HPDE6-E6E7 (cell line): Measurements from ENCODE around the gene RFPL1.
"Not testable (repeated sequence)": the region's sequence is repeated elsewhere in the genome, so short reads cannot be mapped to it uniquely, and the experiment has no call there.

Source experiments
- DNase-seq: peaks from one replicate; pipeline ENCODE4 v3.0.0; 2011; ENCODE audit warnings: missing footprints; ENCODE audit errors: extremely low spot score

RFPL1 gene

GRCh38 chr22:29438283-29438682, at the start of gene RFPL1:
TSS of gene RFPL1 (plus strand) at chr22:29438583.
- not testable (repeated sequence) for DNase-seq

GRCh38 chr22:29388759-29389090, 49.7 kb upstream of the RFPL1 start:
- no peak for DNase-seq

- DNase-seq: no peak
Observed at GRCh38 chr22:29390270-29390669, 48.1 kb upstream of the RFPL1 start.

- DNase-seq: no peak
Observed at GRCh38 chr22:29391546-29391945, 46.8 kb upstream of the RFPL1 start.

GRCh38 chr22:29393019-29393608, 45.3 kb upstream of the RFPL1 start:
- DNase-seq: no peak

GRCh38 chr22:29394931-29395581, 43.3 kb upstream of the RFPL1 start:
- DNase-seq: peak; percentile 59

- no peak for DNase-seq
Observed at GRCh38 chr22:29396126-29396525, 42.3 kb upstream of the RFPL1 start.

GRCh38 chr22:29397791-29398190, 40.6 kb upstream of the RFPL1 start:
- DNase-seq: no peak

GRCh38 chr22:29400576-29400975, 37.8 kb upstream of the RFPL1 start:
- no peak for DNase-seq

- DNase-seq: not testable (repeated sequence)
Observed at GRCh38 chr22:29401538-29401937, 36.8 kb upstream of the RFPL1 start.

GRCh38 chr22:29408940-29409339, 29.4 kb upstream of the RFPL1 start:
- DNase-seq: no peak

GRCh38 chr22:29411569-29412211, 26.7 kb upstream of the RFPL1 start:
- not testable (repeated sequence) for DNase-seq

- DNase-seq: not testable (repeated sequence)
Observed at GRCh38 chr22:29412772-29413171, 25.6 kb upstream of the RFPL1 start.

- DNase-seq: not testable (repeated sequence)
Observed at GRCh38 chr22:29414951-29415591, 23.3 kb upstream of the RFPL1 start.

- not testable (repeated sequence) for DNase-seq
Observed at GRCh38 chr22:29418704-29419103, 19.7 kb upstream of the RFPL1 start.

- no peak for DNase-seq
Observed at GRCh38 chr22:29426476-29426875, 11.9 kb upstream of the RFPL1 start.

- DNase-seq: no peak
Observed at GRCh38 chr22:29427176-29427760, 11.1 kb upstream of the RFPL1 start.

GRCh38 chr22:29431986-29432385, 6.4 kb upstream of the RFPL1 start:
- no peak for DNase-seq

- no peak for DNase-seq
Observed at GRCh38 chr22:29433856-29434255, 4.5 kb upstream of the RFPL1 start.

- DNase-seq: no peak
Observed at GRCh38 chr22:29434288-29434687, 4.1 kb upstream of the RFPL1 start.

GRCh38 chr22:29435236-29436136, 2.9 kb upstream of the RFPL1 start:
- DNase-seq: no peak
